ENCODE data around the gene PTPA.
"Not testable (repeated sequence)": the region's sequence is repeated elsewhere in the genome, so short reads cannot be mapped to it uniquely, and the experiment has no call there.

Gene PTPA

GRCh38 chr9:129108805-129109536 lies 2.2 kb upstream of the PTPA start:
- no peak overlapping the region for H3K4me3 ChIP-seq (ENCODE audit: low read depth, low read length)
- DNase-seq (ENCODE audit: low read depth): no peak
- TF ChIP-seq CTCF (conservative IDR thresholded peaks at IDR 0.05; ENCODE audit: low read depth, low read length): no peak

GRCh38 chr9:129109537-129109903 lies 1.7 kb upstream of the PTPA start:
- TF ChIP-seq CTCF (conservative IDR thresholded peaks at IDR 0.05; ENCODE audit: low read depth, low read length): no peak
- DNase-seq (ENCODE audit: low read depth): no peak
- peak overlapping the region; percentile 92 for H3K4me3 ChIP-seq (ENCODE audit: low read depth, low read length)

GRCh38 chr9:129109952-129110739 lies 1.1 kb upstream of the PTPA start:
- TF ChIP-seq CTCF (conservative IDR thresholded peaks at IDR 0.05; ENCODE audit: low read depth, low read length): no peak
- no peak for DNase-seq (ENCODE audit: low read depth)

GRCh38 chr9:129111528-129112151 lies 425 bp downstream of the PTPA start:
- no peak for TF ChIP-seq CTCF (conservative IDR thresholded peaks at IDR 0.05; ENCODE audit: low read depth, low read length)

More at GRCh38 chr9:129109952-129110739, 1.1 kb upstream of the PTPA start:
- peak overlapping the region; percentile 92 for H3K4me3 ChIP-seq (ENCODE audit: low read depth, low read length)

GRCh38 chr9:129112526-129112925 lies 1.3 kb downstream of the PTPA start:
- not testable (repeated sequence) for DNase-seq (ENCODE audit: low read depth)
- H3K4me3 ChIP-seq (ENCODE audit: low read depth, low read length): peak overlapping the region; percentile 92

More at GRCh38 chr9:129111528-129112151, 425 bp downstream of the PTPA start:
- DNase-seq (ENCODE audit: low read depth): peak; percentile 58
- H3K4me3 ChIP-seq (ENCODE audit: low read depth, low read length): peak overlapping the region; percentile 92

- no peak for TF ChIP-seq CTCF (conservative IDR thresholded peaks at IDR 0.05; ENCODE audit: low read depth, low read length)
- no peak for DNase-seq (ENCODE audit: low read depth)
- H3K4me3 ChIP-seq (ENCODE audit: low read depth, low read length): no peak overlapping the region
These were observed 2.6 kb downstream of the PTPA start for GRCh38 chr9:129113645-129114304.

GRCh38 chr9:129118799-129119198 lies 7.6 kb downstream of the PTPA start:
- H3K4me3 ChIP-seq (ENCODE audit: low read depth, low read length): no peak overlapping the region
- DNase-seq (ENCODE audit: low read depth): no peak
- no peak for TF ChIP-seq CTCF (conservative IDR thresholded peaks at IDR 0.05; ENCODE audit: low read depth, low read length)
